Neutrophil (primary cell): ENCODE measurements around the gene CREBBP.

Experiments
- H3K27ac ChIP-seq: fragments of 200-600 bp; sonication (generic); 2 replicates; pipeline ENCODE4 v1.5.1; 2016; ENCODE audit warnings: mild to moderate bottlenecking, moderate library complexity
- H3K27me3 ChIP-seq: fragments of 200-600 bp; sonication (generic); 2 replicates; pipeline ENCODE4 v1.6.0; 2016; ENCODE audit warnings: mild to moderate bottlenecking
- H3K36me3 ChIP-seq: fragments of 200-600 bp; sonication (generic); 2 replicates; pipeline ENCODE4 v1.5.1; 2017
- H3K4me1 ChIP-seq, 2 experiments: fragments of 200-600 bp in 1 of 2; sonication (generic) in 1 of 2; 1 replicate in 1 of 2; 2 replicates in 1 of 2; pipeline versions ENCODE4 v1.5.1 to v1.6.1; 2013 to 2016; ENCODE audit warnings: low read depth in 1 of 2, low read length in 1 of 2, mild to moderate bottlenecking in 1 of 2, moderate library complexity in 1 of 2; ENCODE audit not compliant: control insufficient read depth in 1 of 2, insufficient read depth in 1 of 2
- H3K4me3 ChIP-seq, 2 experiments: fragments of 200-600 bp in 1 of 2; sonication (generic) in 1 of 2; 1 replicate in 1 of 2; 2 replicates in 1 of 2; pipeline ENCODE4 v1.5.1; 2013 to 2016; ENCODE audit warnings: low read depth in 1 of 2, low read length in 1 of 2, mild to moderate bottlenecking in 1 of 2, moderate library complexity in 1 of 2
- H3K9me3 ChIP-seq: fragments of 200-600 bp; sonication (generic); 2 replicates; pipeline ENCODE4 v1.5.1; 2016
- TF ChIP-seq, protein P1 (sequence below): fragments of 200-600 bp; sonication (generic); IDR thresholded peaks from 2 replicates; pipeline ENCODE4 v1.5.1; 2016; ENCODE audit warnings: antibody characterized with exemption

Gene CREBBP

GRCh38 chr16:3696425-3697218, 183.9 kb downstream of the CREBBP start:
- Histone ChIP-seq H3K9me3 (no peaks in the 10 kb centered on the region), H3K27me3 (no peaks in the 10 kb centered on the region), H3K27ac (no peak overlapping the region), H3K4me3 (no peak overlapping the region), H3K36me3 (no peaks in the 10 kb centered on the region), H3K4me1 (no peaks in the 10 kb centered on the region)
- TF ChIP-seq, protein P1, sequence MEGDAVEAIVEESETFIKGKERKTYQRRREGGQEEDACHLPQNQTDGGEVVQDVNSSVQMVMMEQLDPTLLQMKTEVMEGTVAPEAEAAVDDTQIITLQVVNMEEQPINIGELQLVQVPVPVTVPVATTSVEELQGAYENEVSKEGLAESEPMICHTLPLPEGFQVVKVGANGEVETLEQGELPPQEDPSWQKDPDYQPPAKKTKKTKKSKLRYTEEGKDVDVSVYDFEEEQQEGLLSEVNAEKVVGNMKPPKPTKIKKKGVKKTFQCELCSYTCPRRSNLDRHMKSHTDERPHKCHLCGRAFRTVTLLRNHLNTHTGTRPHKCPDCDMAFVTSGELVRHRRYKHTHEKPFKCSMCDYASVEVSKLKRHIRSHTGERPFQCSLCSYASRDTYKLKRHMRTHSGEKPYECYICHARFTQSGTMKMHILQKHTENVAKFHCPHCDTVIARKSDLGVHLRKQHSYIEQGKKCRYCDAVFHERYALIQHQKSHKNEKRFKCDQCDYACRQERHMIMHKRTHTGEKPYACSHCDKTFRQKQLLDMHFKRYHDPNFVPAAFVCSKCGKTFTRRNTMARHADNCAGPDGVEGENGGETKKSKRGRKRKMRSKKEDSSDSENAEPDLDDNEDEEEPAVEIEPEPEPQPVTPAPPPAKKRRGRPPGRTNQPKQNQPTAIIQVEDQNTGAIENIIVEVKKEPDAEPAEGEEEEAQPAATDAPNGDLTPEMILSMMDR, result no peak

DNA sequence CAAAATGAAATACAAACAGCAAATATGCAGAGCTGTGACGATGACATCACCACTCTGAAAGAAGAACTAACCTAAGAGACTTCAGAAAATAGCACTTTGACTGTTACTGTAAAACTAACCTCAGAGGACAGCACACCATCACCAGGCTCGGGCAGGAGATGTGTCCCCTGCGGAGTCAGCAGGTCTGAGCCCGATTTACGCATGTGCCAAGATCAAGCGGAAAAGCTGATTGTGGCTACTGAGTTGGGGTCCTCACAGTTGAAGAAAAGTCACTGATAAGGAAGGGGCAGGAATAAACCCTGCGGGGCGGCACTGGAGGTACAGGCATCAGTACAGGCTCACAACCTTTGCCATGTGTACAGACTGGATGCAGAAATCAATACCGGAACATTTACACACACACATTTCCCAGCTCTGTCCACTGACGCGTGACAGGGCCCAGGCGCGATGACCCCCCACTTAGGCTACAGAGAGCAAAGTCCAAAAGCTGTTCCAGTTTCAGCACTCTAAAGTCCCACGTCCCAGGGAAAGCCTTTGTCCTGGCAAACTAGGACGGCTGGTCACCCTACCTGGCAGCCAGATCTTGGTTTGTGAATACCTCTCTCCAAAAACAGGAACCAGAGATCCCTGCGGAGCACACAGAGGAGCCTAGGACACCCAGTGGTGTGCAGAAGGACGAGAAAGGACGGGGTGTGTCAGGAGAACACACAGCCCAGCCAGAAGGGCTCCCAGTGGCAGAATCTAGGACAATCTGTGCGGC, 184.7 kb downstream of the CREBBP start:
- Histone ChIP-seq H3K27ac (no peak overlapping the region), H3K36me3 (no peaks in the 10 kb centered on the region), H3K4me1 (peaks cover under 1% of the 10 kb centered on the region in 2 experiments), H3K9me3 (no peaks in the 10 kb centered on the region), H3K4me3 (no peak overlapping the region), H3K27me3 (no peaks in the 10 kb centered on the region)
- TF ChIP-seq, protein P1, result no peak

DNA sequence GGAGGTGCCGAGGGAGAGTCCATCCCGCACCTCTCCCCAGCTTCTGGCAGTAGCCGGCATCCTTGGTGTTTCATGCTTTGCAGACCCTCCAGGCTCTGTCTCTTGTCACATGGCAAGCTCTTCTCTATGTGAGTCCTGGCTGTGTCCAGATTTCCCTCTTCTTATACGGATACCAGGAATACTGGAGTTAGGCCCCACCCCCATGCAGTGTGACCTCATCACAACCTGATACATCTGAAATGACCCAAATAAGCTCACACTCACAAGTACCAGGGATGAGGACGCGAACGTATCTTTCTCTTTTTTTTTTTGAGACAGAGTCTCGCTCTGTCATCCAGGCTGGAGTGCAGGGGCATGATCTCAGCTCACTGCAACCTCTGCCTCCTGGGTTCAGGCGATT, 186.5 kb downstream of the CREBBP start:
- no peaks in the 10 kb centered on the region for H3K36me3 ChIP-seq
- H3K4me3 ChIP-seq, result no peak overlapping the region
- no peaks in the 10 kb centered on the region for H3K27me3 ChIP-seq
- TF ChIP-seq, protein P1, result no peak
- no peak overlapping the region for H3K27ac ChIP-seq
- peaks cover 6 to 7% of the 10 kb centered on the region in 2 experiments for H3K4me1 ChIP-seq
- no peaks in the 10 kb centered on the region for H3K9me3 ChIP-seq

- Histone ChIP-seq H3K4me3 (no peak overlapping the region), H3K27me3 (no peaks in the 10 kb centered on the region), H3K9me3 (no peaks in the 10 kb centered on the region), H3K4me1 (peaks cover 6 to 7% of the 10 kb centered on the region in 2 experiments), H3K27ac (no peak overlapping the region), H3K36me3 (no peaks in the 10 kb centered on the region)
- TF ChIP-seq, protein P1, result no peak
These were observed 188.8 kb downstream of the CREBBP start for GRCh38 chr16:3691761-3692160.

- H3K4me1 ChIP-seq, result peaks cover 6 to 7% of the 10 kb centered on the region in 2 experiments
These were observed 189.4 kb downstream of the CREBBP start for GRCh38 chr16:3690980-3691720.

More at GRCh38 chr16:3690980-3691720, 189.4 kb downstream of the CREBBP start:
- H3K4me3 ChIP-seq, result no peak overlapping the region
- H3K27ac ChIP-seq, result no peak overlapping the region
- no peaks in the 10 kb centered on the region for H3K9me3 ChIP-seq
- no peaks in the 10 kb centered on the region for H3K27me3 ChIP-seq
- no peaks in the 10 kb centered on the region for H3K36me3 ChIP-seq
- TF ChIP-seq, protein P1, result no peak
